Mesenchymal stem cell (in vitro differentiated cells and primary cell): ENCODE data around the gene ZNF488.

Experiments
- DNase-seq: peaks from one replicate; pipeline ENCODE4 v3.0.0-alpha.2; 2013
- H2AFZ ChIP-seq: one replicate; pipeline ENCODE4 v1.6.1; 2013; ENCODE audit warnings: low read depth, mild to moderate bottlenecking, control low read depth, inconsistent platforms, low read length, moderate library complexity
- H2AK5ac ChIP-seq: 2 replicates; pipeline ENCODE4 v1.6.1; 2013; ENCODE audit warnings: low read length, moderate library complexity, mild to moderate bottlenecking, inconsistent platforms; ENCODE audit not compliant: severe bottlenecking
- H2BK120ac ChIP-seq: one replicate; pipeline ENCODE4 v1.6.1; 2013; ENCODE audit warnings: low read depth, mild to moderate bottlenecking, inconsistent platforms, low read length, moderate library complexity
- H2BK12ac ChIP-seq, 2 experiments: one replicate each; pipeline ENCODE4 v1.6.1; 2013; ENCODE audit warnings: inconsistent platforms in 2 of 2, low read length in 2 of 2, mild to moderate bottlenecking in 2 of 2, moderate library complexity in 2 of 2, control low read depth in 1 of 2
- H2BK15ac ChIP-seq: one replicate; pipeline ENCODE4 v1.6.1; 2013; ENCODE audit warnings: mild to moderate bottlenecking, low read depth, inconsistent platforms; ENCODE audit not compliant: poor library complexity, severe bottlenecking
- H2BK5ac ChIP-seq: 2 replicates; pipeline ENCODE4 v1.6.1; 2013; ENCODE audit warnings: low read depth, mild to moderate bottlenecking, low read length, control low read depth, inconsistent platforms; ENCODE audit not compliant: poor library complexity, severe bottlenecking
- H3K14ac ChIP-seq, 2 experiments: one replicate each; pipeline ENCODE4 v1.6.1; 2013; ENCODE audit warnings: inconsistent platforms in 2 of 2, low read length in 2 of 2, control low read depth in 1 of 2, mild to moderate bottlenecking in 1 of 2, moderate library complexity in 1 of 2
- H3K18ac ChIP-seq, 2 experiments: one replicate each; pipeline ENCODE4 v1.6.1; 2013; ENCODE audit warnings: inconsistent platforms in 2 of 2, low read length in 2 of 2, control low read depth in 1 of 2, low read depth in 1 of 2, mild to moderate bottlenecking in 1 of 2
- H3K23ac ChIP-seq, 2 experiments: one replicate each; pipeline ENCODE4 v1.6.1; 2013; ENCODE audit warnings: inconsistent platforms in 2 of 2, low read length in 2 of 2, mild to moderate bottlenecking in 2 of 2, moderate library complexity in 2 of 2, control low read depth in 1 of 2
- H3K27ac ChIP-seq: 2 replicates; pipeline ENCODE4 v1.5.1; 2013; ENCODE audit warnings: mild to moderate bottlenecking, moderate library complexity, low read length, control low read depth, inconsistent platforms; ENCODE audit not compliant: poor library complexity, severe bottlenecking
- H3K27me3 ChIP-seq, 2 experiments: 2 replicates each; pipeline versions ENCODE4 v1.6.1 to v1.7.0; 2013; ENCODE audit warnings: low read length in 2 of 2, mild to moderate bottlenecking in 2 of 2, moderate library complexity in 2 of 2, control low read depth in 1 of 2, inconsistent platforms in 1 of 2; ENCODE audit not compliant: control insufficient read depth in 1 of 2, insufficient read depth in 1 of 2
- H3K36me3 ChIP-seq, 2 experiments: 2 replicates each; pipeline versions ENCODE4 v1.6.1 to v1.7.0; 2013; ENCODE audit warnings: low read length in 2 of 2, control low read depth in 1 of 2, inconsistent platforms in 1 of 2, low read depth in 1 of 2, mild to moderate bottlenecking in 1 of 2; ENCODE audit not compliant: insufficient read depth in 2 of 2, control insufficient read depth in 1 of 2
- H3K4ac ChIP-seq, 2 experiments: one replicate each; pipeline ENCODE4 v1.6.1; 2013; ENCODE audit warnings: inconsistent platforms in 2 of 2, low read length in 2 of 2, mild to moderate bottlenecking in 2 of 2, moderate library complexity in 2 of 2, control low read depth in 1 of 2, low read depth in 1 of 2
- H3K4me1 ChIP-seq: 2 replicates; pipeline ENCODE4 v1.6.1; 2013; ENCODE audit warnings: low read depth, low read length, control low read depth; ENCODE audit not compliant: control insufficient read depth, insufficient read depth
- H3K4me2 ChIP-seq: 2 replicates; pipeline ENCODE4 v1.6.1; 2013; ENCODE audit warnings: low read length, mild to moderate bottlenecking, inconsistent platforms; ENCODE audit not compliant: poor library complexity, severe bottlenecking
- H3K4me3 ChIP-seq, 2 experiments: 2 replicates each; pipeline versions ENCODE4 v1.5.1 to v1.7.0; 2013; ENCODE audit warnings: low read length in 2 of 2, mild to moderate bottlenecking in 2 of 2, control low read depth in 1 of 2, low read depth in 1 of 2; ENCODE audit not compliant: insufficient read depth in 1 of 2
- H3K79me1 ChIP-seq: replicated peaks from 2 replicates; pipeline ENCODE4 v1.6.1; 2013; ENCODE audit warnings: mild to moderate bottlenecking, control low read depth, low read length, inconsistent platforms; ENCODE audit not compliant: poor library complexity, severe bottlenecking
- H3K9ac ChIP-seq: 2 replicates; pipeline ENCODE4 v1.7.0; 2013; ENCODE audit warnings: mild to moderate bottlenecking, low read length, moderate library complexity
- H3K9me3 ChIP-seq: 2 replicates; pipeline ENCODE4 v1.7.0; 2013; ENCODE audit warnings: mild to moderate bottlenecking, low read length; ENCODE audit not compliant: control insufficient read depth
- H4K8ac ChIP-seq: one replicate; pipeline ENCODE4 v1.6.1; 2013; ENCODE audit warnings: inconsistent platforms, mild to moderate bottlenecking, low read length, moderate library complexity
- H4K91ac ChIP-seq: one replicate; pipeline ENCODE4 v1.6.1; 2013; ENCODE audit warnings: mild to moderate bottlenecking, low read length, inconsistent platforms
- WGBS: methylation state at CpG from one replicate; pipeline ENCODE4 v1.1.7; 2013; ENCODE audit warnings: mixed read lengths; 5-methylcytosine and 5-hydroxymethylcytosine counted together

The ZNF488 gene

DNA sequence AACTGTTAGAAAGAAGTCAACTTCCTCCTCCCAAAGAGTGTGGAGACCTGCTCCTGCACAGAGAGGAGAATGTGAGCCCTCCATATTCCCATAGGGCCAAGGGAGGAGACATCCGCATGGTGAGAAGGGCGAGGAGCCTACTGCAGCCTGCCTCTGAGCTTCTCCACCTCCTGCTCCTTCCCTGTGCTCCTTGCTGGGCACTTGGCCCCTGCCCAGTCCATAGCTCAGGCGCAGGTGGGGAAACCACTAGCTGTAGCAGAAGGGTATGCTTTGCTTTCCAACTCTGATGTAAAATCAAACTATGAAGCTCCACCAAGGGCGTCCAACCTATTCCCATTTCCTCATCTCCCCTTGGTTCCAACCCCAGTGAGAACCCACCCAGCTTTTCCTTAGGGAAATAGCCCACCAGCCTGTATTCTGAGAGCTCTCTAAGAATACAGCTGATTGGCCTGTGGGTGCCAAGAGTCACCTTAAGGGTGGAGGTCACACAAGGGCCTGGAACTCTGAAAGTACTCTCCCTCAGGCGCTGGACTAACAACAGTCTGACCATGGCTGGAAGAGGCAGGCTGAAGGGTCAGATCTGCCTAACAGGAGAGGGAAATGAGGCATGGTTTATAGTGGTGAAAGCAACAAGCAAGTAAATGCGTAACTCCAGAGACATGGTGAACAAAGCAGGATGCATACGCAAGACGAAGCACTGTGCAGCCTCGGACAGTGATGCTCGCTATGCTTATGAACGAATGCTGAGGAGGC is 13.9 kb downstream of the ZNF488 start:
- Histone ChIP-seq H3K18ac (no peak overlapping the region), H2BK120ac (no peak overlapping the region), H3K9ac (no peak overlapping the region), H2AFZ (no peak overlapping the region), H3K27ac (no peak overlapping the region), H3K4me1 (peaks cover 16% of the 10 kb centered on the region), H3K9me3 (no peaks in the 10 kb centered on the region), H3K23ac (no peak overlapping the region), H4K91ac (no peak overlapping the region), H3K4me3 (no peak overlapping the region), H4K8ac (no peak overlapping the region), H2BK12ac (no peak overlapping the region), H3K36me3 (peaks cover 0 to 8% of the 10 kb centered on the region in 2 experiments), H3K4me2 (no peak overlapping the region), H3K4ac (no peak overlapping the region), H3K79me1 (no peaks in the 10 kb centered on the region), H2AK5ac (no peak overlapping the region), H3K27me3 (peaks cover 0 to 50% of the 10 kb centered on the region in 2 experiments), H2BK15ac (no peak overlapping the region), H2BK5ac (no peak overlapping the region), H3K14ac (no peak overlapping the region)
- no peak for DNase-seq
- WGBS = 96% methylated on average over 10 of the region's 11 CpGs

DNA sequence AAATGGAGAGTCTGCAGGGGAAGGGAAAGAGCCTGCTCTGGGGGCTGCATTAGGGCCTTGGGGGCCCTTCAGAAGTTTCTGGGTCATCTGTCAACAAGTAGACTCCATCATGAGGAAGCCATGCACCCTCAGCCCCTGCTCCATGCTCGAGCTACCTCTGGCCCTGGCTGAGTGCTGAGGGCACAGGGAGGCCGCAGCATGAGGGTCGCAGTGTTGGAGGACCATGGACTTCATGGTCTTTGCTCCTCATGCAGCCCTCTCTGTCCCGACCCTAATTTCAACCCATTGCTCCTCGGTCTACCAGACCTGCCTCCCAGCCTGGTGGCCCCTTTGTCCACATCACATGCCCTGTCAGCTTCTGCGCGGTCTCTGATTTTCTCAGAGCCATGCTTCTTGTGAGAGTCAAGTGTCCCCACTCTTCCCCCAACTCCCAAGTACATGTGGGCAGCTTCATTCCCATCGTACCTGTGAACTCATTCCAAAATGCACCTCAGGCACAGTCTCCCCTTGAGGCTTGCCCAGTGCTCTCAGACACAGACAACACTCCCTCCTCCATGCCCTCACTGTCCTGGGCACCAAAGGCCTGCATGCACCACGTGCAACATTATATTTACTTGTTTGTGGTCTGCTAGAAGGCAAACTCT is 14.7 kb downstream of the ZNF488 start:
- no peak overlapping the region for H3K27ac ChIP-seq
- H2BK15ac ChIP-seq = no peak overlapping the region
- no peaks in the 10 kb centered on the region for H3K9me3 ChIP-seq
- H4K8ac ChIP-seq = no peak overlapping the region
- no peak overlapping the region for H3K4ac ChIP-seq
- H4K91ac ChIP-seq = no peak overlapping the region
- no peak overlapping the region for H3K4me2 ChIP-seq
- no peaks in the 10 kb centered on the region for H3K79me1 ChIP-seq
- H3K14ac ChIP-seq = no peak overlapping the region
- no peak overlapping the region for H2BK120ac ChIP-seq
- peaks cover 15% of the 10 kb centered on the region for H3K4me1 ChIP-seq
- H2AK5ac ChIP-seq = no peak overlapping the region
- 76% methylated on average over 9 of the region's 9 CpGs for WGBS
- peaks cover 0 to 58% of the 10 kb centered on the region in 2 experiments for H3K27me3 ChIP-seq
- H2BK5ac ChIP-seq = no peak overlapping the region
- no peak overlapping the region for H3K23ac ChIP-seq
- peaks cover 0 to 8% of the 10 kb centered on the region in 2 experiments for H3K36me3 ChIP-seq
- no peak for DNase-seq
- no peak overlapping the region for H3K18ac ChIP-seq
- no peak overlapping the region for H2AFZ ChIP-seq
- no peak overlapping the region for H2BK12ac ChIP-seq
- no peak overlapping the region for H3K4me3 ChIP-seq
- no peak overlapping the region for H3K9ac ChIP-seq

DNA sequence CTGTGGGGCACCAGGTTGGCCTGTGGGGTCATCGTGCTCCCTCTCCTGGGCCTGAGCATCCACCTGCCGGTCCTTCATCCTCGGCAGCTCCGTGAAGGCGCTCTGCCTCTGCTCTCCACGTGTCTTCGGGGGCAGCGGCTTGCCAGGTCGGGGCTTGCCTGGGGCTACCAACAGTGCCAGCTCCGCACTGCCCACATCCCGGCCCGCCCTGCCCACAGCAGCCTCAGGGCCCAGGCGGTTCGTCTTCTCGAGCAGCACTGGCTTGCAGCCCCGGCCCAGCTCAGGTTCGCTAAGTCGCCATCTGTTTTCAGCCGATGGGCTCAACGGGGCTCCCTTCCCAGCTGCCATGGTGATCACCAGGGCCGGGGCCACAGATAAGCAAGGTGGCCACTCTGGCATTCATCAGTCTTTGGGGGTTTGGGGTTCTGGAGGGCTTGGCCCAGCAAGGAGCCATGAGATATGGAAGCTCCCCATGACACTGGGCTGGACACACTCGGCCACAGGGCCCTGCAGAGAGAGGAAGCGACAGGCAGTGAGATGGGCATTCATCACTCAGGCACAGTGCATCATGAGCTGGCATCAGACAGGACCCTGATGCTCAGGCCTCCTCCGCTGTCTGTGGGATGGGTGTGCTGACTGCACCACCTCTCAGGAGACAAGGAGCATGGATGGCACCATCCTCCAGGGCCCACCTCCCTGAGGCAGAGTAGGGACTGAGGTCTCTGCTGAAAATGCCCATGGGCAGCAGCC is 15.5 kb downstream of the ZNF488 start:
- H3K79me1 ChIP-seq = no peaks in the 10 kb centered on the region
- no peak overlapping the region for H2AK5ac ChIP-seq
- no peak overlapping the region for H2BK12ac ChIP-seq
- no peak overlapping the region for H3K18ac ChIP-seq
- no peak overlapping the region for H3K9ac ChIP-seq
- H3K4me2 ChIP-seq = no peak overlapping the region
- 95% methylated on average over 24 of the region's 24 CpGs for whole genome bisulfite sequencing
- H3K4ac ChIP-seq = no peak overlapping the region
- H3K27ac ChIP-seq = no peak overlapping the region
- H2AFZ ChIP-seq = no peak overlapping the region
- H4K91ac ChIP-seq = no peak overlapping the region
- H2BK5ac ChIP-seq = no peak overlapping the region
- H3K14ac ChIP-seq = no peak overlapping the region
- H3K36me3 ChIP-seq = peaks cover 0 to 8% of the 10 kb centered on the region in 2 experiments
- H3K4me1 ChIP-seq = peaks cover 15% of the 10 kb centered on the region
- H2BK120ac ChIP-seq = no peak overlapping the region
- H4K8ac ChIP-seq = no peak overlapping the region
- no peaks in the 10 kb centered on the region for H3K9me3 ChIP-seq
- DNase-seq = no peak
- no peak overlapping the region for H2BK15ac ChIP-seq
- peaks cover 0 to 56% of the 10 kb centered on the region in 2 experiments for H3K27me3 ChIP-seq
- no peak overlapping the region for H3K23ac ChIP-seq
- no peak overlapping the region for H3K4me3 ChIP-seq

DNA sequence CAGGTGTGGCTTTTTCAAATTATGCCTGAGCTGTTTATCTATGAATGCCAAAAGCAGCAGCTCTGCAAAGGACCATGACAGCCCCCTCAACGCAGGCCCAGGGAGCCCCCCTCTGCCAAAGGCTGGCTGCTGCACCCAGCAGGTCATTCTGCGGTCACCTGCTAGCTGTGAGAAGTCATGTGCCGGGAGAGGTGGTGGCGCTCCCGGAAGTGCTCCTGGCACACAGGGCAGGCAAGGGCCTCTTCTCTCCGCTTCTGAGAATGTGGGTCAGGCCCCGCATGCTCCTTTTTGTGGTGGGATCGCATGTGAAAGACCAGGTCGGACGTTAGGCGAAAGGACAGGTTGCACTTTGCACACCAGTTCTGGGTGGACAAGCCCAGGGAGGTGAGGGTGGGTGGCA is 16.4 kb downstream of the ZNF488 start:
- Histone ChIP-seq H3K36me3 (peaks cover 0 to 8% of the 10 kb centered on the region in 2 experiments), H3K4ac (no peak overlapping the region), H2BK12ac (no peak overlapping the region), H3K27me3 (peaks cover 0 to 50% of the 10 kb centered on the region in 2 experiments), H3K9ac (no peak overlapping the region), H3K4me2 (no peak overlapping the region), H3K9me3 (no peaks in the 10 kb centered on the region), H2AFZ (no peak overlapping the region), H2AK5ac (no peak overlapping the region), H3K4me1 (peaks cover 12% of the 10 kb centered on the region), H2BK5ac (no peak overlapping the region), H2BK120ac (no peak overlapping the region), H3K14ac (no peak overlapping the region), H3K4me3 (no peak overlapping the region), H4K91ac (no peak overlapping the region), H3K27ac (no peak overlapping the region), H2BK15ac (no peak overlapping the region), H3K18ac (no peak overlapping the region), H3K79me1 (no peaks in the 10 kb centered on the region), H3K23ac (no peak overlapping the region), H4K8ac (no peak overlapping the region)
- no peak for DNase-seq
- WGBS = 96% methylated on average over 11 of the region's 11 CpGs
